HG03135 (cell line): ENCODE data around the gene RMC1.

Source experiments
- ATAC-seq: cut with Tn5 transposase; IDR thresholded peaks from one replicate; pipeline ENCODE4 v1.9.1; 2021; ENCODE audit warnings: mild to moderate bottlenecking, moderate library complexity; ENCODE audit not compliant: unreplicated experiment

RMC1 gene

DNA sequence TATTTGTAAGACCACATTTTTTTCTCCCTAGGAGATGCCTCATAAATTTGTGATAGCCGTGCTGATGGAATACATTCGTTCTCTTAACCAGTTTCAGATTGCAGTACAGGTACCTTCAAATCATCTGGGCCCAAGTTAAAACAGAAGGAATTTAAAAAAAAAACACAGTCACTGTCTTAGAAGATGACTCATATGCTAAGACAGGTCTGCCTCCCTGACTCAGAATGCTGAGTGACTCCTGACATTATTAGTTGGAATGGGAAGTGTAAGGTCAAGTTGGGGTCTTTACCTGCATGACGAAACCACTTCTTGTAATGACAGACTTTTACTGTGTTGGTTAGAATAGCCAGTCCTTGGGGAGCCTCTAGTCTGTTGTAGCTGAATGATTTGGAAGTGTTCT is 26.3 kb downstream of the RMC1 start:
- no peak for ATAC-seq

DNA sequence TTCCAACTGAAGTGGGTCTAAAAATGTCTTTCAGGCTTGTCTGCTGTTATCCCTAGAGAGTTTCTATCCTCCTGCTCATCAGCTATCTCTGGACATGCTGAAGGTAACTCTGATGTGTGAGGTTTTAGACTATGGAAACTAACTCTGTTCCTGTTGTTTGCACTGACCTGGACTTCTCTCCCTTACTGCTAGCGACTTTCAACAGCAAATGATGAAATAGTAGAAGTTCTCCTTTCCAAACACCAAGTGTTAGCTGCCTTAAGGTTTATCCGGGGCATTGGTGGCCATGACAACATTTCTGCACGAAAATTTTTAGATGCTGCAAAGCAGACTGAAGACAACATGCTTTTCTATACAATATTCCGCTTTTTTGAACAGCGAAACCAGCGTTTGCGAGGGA is 26.9 kb downstream of the RMC1 start:
- ATAC-seq: no peak

DNA sequence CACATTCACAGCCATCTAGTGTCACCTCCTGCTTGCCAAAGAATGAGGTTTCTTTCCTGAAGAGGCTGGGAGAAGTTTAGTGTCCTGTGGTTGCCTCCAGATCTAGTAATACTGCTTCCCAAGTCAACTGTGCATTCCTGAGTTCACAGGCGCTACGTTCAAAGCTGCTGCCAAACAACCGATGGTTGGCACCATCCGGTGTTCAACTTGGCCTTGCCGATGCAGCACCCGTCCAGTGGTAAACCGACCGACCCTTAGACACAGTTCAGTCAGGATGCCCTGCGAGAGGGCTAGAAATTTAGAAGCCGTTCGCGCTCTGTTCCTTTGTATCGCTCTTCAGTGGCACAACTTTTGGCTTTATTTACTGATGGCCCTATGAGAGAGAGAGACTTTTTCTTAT is 28.6 kb downstream of the RMC1 start:
- ATAC-seq: no peak

DNA sequence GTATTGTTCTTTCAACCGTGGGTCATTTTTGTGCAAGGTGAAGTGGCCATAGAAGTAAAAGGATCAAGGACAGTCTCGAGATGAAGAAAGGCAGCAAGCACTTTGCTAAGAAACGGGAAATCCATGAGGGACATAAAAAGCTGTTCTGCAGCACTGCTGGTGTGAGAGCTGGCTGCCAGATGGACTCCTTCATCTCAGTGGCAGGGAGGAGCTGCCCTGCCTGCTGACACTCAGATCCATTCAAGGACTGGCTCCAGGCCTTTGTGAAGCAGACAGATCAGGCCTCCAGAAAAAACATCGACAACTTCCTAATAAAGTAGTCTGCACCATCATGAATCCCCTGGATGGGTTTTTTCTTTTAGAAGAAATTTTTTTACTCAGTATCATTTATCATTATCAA is 29.5 kb downstream of the RMC1 start:
- no peak for ATAC-seq

DNA sequence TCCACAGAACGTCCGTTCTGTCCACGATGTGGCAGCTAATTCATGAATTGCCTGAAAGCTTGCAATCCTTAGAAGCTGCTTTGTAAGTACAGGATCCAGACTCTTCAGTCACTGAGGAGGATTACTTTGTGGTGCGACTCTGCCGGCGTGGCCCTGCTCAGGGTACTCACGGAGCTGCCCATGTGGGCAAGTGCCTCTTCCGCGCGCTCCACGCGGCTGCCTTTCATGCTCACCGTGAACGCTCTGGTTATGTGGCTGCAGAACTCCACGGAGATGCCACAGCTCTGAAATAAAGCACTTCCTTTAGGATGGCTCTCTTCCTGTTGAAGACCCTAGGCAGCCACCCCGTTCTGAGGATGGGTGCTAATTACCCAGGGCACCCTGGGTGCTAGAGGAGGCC is 31.0 kb downstream of the RMC1 start:
- ATAC-seq: no peak

DNA sequence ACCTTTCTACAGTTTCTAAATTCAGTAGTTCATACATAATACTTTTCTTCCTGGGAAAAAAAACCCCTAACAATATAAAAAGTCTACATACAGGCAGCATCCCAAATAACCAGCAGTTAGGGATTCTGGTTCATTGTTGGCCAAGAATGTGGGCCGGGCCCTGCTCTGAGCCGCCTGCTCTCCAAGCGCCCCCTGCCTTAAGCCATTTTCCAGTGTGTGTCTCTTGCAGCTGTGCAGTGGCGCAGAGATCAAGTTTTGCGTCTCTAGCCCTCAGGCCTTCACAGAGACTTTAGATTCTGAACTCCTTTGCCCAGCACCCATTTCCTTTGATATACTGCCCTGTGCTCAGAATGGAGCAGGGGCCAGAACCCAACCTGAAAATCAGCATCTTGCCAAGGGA is 32.9 kb downstream of the RMC1 start:
- no peak for ATAC-seq

DNA sequence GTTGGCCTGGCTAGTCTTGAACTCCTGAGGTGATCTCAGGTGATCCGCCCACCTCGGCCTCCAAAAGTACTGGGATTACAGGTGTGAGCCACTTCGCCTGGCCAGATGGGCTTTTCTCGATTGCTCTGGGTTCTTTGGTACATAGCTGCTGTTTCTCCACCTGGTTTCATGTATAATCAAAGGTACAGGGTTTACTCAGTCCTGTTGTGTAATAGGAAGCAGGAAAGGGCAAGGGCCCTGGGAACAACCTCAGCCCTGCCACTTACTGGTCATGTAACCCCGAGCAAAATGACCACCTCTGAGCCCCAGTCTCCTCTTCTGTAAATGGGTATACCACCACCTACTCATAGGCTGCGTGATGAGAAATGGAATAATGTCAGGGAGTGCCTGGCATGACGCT is 34.0 kb downstream of the RMC1 start:
- no peak for ATAC-seq

DNA sequence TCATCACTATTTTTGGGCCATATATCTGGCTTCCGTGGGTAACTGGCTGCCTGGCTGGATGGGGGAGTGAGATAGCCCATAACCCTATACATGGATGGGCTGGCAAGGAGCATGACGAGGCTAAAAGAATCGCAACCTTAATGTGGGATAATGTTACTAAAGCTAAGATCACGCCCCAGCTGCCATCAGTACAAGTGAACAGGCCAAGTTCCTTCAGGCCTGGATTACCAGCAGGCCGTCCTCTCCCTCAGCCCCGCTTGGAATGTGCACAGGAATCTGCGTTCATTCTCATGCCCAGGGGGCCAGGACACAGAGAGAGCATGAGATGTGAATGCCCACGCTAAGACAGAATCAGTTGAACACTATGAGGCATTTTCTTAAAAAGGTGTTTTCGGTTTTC is 34.7 kb downstream of the RMC1 start:
- ATAC-seq: no peak

DNA sequence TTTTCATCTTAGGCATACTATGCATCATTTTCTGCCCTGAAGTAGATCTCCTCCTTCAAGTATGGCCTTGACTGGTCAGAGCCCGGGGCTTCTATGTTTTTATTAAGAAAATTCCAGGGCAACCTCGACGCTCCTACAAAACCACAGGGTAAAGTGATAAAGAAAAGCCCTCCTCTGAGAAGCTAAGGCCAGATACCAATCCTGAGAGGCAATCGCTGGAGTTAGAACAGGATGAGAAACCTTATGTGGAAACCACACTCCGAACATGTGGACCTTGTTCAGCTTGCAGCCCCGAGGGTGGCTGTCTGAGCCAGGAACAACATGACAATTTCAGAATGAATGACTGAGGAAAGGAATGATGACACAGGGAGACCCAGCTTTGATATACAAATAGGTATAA is 35.6 kb downstream of the RMC1 start:
- no peak for ATAC-seq

DNA sequence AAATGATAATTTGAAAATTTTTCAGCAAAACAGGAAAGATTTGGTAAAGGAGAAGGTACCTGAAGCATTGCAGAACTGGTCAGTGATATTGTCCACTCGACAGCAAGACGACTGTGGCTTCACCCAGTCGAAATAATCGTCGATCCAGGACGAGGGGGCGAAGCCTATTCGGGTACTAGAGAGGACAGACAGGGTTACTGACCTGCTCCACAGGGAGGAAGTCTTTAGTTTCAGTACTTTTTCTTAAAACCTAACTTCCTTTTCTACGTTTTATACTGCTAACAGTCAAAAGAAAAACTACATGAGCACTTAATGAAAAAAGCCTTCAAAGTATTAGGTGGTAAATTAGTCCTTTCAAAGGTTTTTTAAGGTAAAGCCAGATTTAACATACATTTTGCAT is 36.0 kb downstream of the RMC1 start:
- ATAC-seq: no peak

DNA sequence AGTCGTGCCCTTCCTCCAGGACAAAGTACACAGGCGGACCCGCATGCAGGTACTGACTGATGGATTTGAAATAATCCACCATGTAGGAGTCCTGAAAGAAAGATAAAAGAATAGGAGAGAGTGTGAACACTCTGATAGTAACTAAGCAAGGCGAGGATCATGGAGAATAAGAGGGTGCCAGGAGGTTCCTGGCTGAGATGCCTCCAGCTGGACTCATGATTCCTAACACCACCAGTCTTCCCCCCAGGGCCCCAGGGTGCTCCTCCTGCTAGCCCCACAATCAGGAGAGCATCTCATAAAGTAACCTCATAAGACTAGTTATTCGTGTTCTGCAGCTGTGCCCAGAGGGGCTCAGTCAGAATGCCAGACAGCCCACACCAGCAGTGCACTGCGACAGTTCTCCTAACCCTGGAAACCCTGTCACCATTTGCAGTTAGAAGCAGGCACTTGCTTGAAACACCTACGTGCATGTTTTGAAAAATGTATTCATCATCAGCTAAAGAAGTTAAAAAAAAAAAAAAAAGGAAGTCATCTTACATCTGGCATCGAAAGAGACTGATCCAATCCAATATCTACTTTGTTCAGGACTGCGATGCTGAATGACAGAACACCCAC is 36.7 kb downstream of the RMC1 start:
- no peak for ATAC-seq

DNA sequence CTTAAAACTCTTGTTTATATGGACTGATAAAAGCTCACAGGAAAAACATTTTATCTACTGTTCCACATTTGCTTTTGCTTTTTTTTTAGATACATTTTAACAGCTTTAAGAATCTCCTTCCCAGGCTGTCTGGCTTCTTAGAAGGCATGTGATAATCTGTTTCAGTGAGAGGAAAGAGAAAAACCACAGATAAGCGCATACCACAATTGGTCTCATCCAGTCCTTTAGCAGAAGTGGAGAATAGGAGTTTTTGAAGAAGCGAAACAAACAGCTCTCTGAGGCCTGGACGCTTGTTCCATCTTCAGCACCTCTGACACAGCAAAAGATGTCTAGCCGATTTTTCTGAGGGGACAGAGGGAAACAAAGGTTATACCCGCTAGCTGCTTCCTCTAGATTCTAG is 37.6 kb downstream of the RMC1 start:
- ATAC-seq: no peak

DNA sequence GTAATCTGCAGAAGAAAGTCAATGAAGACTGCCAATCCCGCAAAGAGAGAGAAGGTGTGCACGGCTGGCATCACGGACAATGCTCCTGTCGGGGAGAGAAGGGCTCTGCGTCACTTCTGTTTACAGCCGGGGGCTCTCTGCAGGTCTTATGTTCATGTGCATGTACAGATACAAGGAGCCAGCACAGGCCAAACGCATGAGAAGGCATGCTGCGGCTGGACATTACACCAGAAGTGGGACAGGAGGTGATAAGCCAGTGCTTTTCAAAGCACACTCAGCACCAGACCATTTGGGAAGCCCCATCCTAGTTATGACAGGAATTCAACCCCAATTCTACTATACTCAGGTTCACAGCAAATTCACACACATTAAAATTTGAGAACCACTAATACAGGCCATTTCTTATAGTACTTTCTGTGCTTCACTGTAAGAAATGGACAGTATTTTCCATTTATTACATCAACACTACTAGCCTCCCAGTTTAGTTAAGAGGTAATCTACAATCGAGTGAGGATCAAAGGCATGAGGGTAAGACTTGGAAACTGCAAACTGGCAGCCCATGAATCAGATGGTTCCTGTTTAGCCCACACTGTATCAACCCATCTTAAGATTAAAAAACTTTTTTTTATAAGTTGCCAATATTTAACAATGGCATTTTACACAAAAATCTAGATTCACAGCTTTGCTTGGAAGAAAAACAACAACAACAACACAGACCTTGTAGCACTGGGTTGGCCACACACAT is 38.2 kb downstream of the RMC1 start:
- no peak for ATAC-seq

DNA sequence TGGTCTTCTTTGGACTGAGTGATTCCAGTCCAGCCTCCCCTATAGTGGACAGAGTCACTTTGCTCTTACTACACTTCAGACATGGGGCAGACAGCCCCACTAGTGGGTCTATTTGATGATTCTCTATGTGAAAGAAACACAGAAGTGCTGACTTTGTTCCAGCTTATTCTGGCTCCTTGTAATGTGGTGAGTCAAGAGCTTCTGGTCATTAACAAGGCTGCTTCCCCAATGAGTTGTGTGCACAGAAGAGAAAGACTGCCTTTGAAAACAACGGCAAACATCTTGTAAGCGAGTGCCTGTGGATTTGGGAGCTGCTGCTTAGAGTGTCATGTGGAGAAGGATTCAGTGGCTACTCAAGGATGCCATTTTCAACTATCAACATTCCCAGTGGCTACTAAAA is 39.1 kb downstream of the RMC1 start:
- no peak for ATAC-seq

DNA sequence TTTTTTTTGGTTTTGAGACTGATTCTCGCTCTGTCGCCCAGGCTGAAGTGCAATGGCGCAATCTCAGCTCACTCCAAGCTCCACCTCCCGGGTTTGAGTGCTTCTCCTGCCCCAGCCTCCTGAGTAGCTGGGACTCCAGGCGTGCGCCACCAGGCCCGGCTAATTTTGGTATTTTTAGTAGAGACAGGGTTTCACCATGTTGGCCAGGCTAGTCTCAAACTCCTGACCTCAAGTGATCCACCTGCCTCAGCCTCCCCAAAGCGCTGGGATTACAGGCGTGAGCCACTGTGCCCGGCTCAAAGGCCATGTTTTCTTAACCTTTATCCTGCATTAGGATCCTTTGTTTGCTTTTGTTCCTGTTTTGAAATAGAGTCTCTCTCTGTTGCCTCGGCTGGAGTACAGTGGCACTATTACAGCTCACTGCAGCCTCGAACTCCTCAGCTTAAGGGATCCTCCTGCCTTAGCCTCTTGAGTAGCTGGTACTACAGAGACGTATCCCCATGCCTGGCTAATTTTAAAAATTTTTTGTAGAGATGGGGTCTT is 42.0 kb downstream of the RMC1 start:
- no peak for ATAC-seq

DNA sequence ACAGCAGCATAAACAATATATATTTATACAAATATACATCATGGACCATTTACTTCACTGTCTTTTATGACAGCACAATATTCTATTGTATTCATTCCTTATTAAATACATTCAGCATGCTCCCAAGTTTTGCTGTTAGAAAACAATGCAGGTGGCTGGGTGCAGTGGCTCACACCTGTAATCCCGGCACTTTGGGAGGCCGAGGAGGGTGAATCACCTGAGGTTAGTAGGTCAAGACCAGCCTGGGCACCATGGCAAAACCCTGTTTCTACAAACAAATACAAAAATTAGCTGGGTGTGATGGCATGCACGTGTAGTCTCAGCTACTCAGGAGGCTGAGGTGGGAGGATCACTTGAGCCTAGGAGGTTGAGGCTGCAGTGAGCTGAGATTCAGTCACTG is 44.0 kb downstream of the RMC1 start:
- ATAC-seq: no peak

DNA sequence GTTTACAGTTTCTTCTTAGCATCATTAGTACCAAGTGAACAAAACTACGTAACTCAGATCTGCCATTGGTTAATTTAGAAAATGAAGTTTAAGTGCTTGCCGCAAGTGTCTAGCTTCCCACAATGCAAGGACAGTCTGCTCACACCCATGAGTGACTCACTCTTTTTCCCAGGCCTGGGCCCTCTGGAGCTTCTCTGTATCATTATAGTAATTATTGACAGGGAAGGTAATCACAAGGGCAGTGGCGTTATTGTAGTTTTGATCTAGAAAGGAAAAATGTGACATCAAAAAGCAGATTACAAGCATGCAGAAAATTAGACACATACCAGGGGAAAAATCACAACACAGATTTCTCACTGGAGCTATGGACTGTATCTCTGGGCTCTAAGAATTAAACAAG is 44.5 kb downstream of the RMC1 start:
- no peak for ATAC-seq

DNA sequence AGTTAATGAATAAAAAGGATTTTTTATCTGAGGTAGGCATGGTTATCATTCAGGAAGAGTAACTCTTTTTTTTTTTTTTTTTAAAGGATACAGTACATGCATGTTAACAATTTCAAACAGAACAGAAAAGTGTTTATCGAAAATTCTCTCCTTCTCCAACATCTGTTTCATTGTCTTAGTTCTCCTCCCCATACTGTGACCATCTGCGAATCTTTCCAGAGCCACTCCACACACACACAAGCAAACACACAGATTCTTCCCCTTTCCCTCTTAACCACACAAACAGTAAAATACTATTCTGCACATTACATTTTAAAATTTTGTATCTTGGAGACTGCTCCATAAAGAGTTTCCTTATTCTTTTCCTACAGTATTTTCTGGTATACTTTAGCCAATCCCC is 45.0 kb downstream of the RMC1 start:
- ATAC-seq: no peak

DNA sequence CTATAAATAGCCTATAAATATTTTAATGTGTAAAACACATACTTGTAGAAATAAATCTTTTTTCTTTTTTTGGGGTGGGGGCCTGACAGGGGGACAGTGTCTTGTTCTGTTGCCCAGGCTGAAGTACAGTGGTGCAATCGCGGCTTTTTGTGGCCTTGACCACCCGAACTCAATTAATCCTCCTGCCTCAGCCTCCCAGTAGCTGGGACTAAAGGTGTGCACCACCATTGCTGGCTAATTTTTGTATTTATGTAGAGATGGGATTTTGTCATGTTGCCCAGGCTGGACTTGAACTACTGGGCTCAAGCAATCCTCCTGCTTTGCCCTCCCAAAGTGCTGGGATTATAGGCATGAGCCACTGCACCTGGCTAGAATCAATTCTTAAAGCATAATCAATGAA is 45.4 kb downstream of the RMC1 start:
- no peak for ATAC-seq

DNA sequence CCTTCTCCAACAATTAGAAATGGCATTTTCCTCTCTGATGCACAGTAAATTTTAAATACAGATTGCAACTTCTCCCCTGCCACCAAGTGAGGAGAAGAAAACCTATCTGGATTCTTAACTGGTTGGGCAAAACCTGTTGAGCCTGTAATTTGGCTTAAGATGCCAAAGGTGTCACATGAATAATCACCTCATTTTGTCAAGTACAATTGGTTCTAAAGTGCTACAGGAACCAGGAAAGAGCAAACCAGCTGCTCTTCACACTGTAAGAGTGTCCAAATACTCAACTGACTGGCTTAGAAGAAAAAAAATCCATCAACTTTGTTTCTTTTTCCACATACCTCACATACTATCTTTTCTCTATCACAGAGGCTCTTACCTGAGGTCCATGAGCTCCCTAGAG is 47.6 kb downstream of the RMC1 start:
- no peak for ATAC-seq

DNA sequence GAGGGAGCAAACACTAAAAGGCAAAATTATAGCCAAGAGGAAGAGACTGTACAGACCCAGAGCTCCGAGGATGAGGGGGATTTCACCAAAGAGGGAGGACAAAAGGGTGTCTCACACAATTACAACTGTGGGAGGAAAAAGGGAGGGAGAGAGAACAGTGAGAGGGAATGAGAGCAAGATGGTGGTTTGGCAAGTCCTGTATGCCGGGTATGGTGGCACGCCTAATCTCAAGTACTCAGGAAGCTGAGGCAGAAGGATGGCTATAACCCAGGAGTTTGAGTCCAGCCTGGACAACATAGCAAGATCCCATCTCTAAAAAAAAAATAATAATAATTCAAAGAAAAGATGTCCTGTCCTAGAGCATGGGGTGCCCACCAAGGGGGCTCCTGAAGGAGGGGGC is 48.7 kb downstream of the RMC1 start:
- ATAC-seq: no peak

DNA sequence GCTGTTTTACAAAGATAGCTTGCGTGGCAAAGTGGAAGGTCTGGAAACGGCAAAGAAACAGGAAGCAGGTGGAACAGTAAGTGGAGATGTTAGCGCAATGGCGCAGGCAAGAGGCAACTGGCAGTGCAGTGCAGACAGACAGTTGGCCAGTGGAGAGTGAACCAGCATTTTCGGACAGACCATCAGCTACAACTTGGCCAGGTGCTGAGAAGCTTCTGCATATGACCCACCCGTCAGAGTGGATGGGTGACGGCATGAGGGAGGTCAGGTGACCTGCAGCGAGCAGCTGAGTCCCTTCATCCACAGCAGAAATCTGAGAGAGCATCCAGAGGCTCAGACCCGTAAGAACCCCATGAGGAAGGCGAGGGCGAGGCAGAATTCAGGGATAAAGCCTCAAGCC is 49.2 kb downstream of the RMC1 start:
- no peak for ATAC-seq

DNA sequence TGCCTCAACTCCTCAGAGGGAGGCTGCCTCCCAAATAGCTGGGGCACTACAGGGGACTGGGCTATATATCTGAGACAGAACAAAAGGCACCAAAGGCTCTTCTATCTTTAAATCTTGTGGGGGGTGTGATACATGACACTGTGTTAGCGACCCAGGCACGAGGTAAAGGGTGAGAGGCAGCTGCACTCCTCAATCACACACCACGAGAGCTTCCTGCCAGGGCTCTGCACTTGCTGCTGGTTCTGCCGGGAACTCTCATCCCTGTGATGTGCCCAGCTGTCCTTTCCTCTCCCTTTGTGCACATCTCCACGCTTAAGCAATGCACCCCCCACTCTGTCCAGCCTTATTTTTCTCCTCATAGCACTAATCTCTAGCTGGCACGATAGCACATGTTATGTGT is 50.6 kb downstream of the RMC1 start:
- no peak for ATAC-seq
